Smooth muscle cell (in vitro differentiated cells): ENCODE measurements around the gene SHMT2. TPM values are rescaled to one million over a fixed set of nuclear protein-coding genes. Genes with fewer than 3 reads are reported as not detected.

ENCODE experiments used
- DNase-seq: peaks from one replicate; lab custom pipeline; 2025; ENCODE audit not compliant: unreplicated experiment; lab: John Stamatoyannopoulos, UW
- H2AFZ ChIP-seq: fragments of 200-600 bp; sonication (generic); 2 replicates; pipeline ENCODE4 v1.6.0; 2016; ENCODE audit warnings: antibody characterized with exemption, low read depth, mild to moderate bottlenecking
- H3F3A ChIP-seq: fragments of 200-600 bp; sonication (generic); 2 replicates; pipeline ENCODE4 v1.6.0; 2017; ENCODE audit warnings: antibody characterized with exemption, low read depth
- H3K27ac ChIP-seq: fragments of 200-600 bp; sonication (generic); 2 replicates; pipeline ENCODE4 v1.5.1; 2016; ENCODE audit warnings: low read depth, mild to moderate bottlenecking
- H3K27me3 ChIP-seq: fragments of 200-600 bp; sonication (generic); 2 replicates; pipeline ENCODE4 v1.6.1; 2016; ENCODE audit warnings: low read depth, mild to moderate bottlenecking
- H3K36me3 ChIP-seq: fragments of 200-600 bp; sonication (generic); 2 replicates; pipeline ENCODE4 v1.5.1; 2016; ENCODE audit warnings: low read depth
- H3K4me1 ChIP-seq: fragments of 200-600 bp; sonication (generic); 2 replicates; pipeline ENCODE4 v1.5.1; 2016; ENCODE audit warnings: low read depth
- H3K4me2 ChIP-seq: fragments of 200-600 bp; sonication (generic); 2 replicates; pipeline ENCODE4 v1.6.0; 2016; ENCODE audit warnings: mild to moderate bottlenecking
- H3K4me3 ChIP-seq: fragments of 200-600 bp; sonication (generic); 2 replicates; pipeline ENCODE4 v1.5.1; 2016; ENCODE audit warnings: mild to moderate bottlenecking
- H3K79me2 ChIP-seq: fragments of 200-600 bp; sonication (generic); 2 replicates; pipeline ENCODE4 v1.6.0; 2016; ENCODE audit warnings: low read depth, mild to moderate bottlenecking
- H3K9ac ChIP-seq: fragments of 200-600 bp; sonication (generic); 2 replicates; pipeline ENCODE4 v1.6.0; 2016; ENCODE audit warnings: low read depth
- H3K9me3 ChIP-seq: fragments of 200-600 bp; sonication (generic); replicated peaks from 2 replicates; pipeline ENCODE4 v1.5.1; 2016; ENCODE audit warnings: low read depth
- H4K20me1 ChIP-seq: fragments of 200-600 bp; sonication (generic); 2 replicates; pipeline ENCODE4 v1.6.0; 2016; ENCODE audit warnings: low read depth
- WGBS: methylation state at CpG from one replicate; pipeline ENCODE4 v1.1.7; 2016; ENCODE audit warnings: low lambda C conversion rate; 5-methylcytosine and 5-hydroxymethylcytosine counted together
- polyA plus RNA-seq: library from polyadenylated mRNA; unstranded; fragments of >200 nt; fragmentation: Nextera tagmentation; extraction: Ambion mirVana; gene quantifications from 2 replicates; pipeline ENCODE4 v1.2.1, GENCODE V29; 2016
- total RNA-seq: library from RNA; depleted of rRNA; stranded (reverse); fragments of >200 nt; gene quantifications from 2 replicates; pipeline ENCODE4 v1.2.3, GENCODE V29; 2014
- TF ChIP-seq, protein P1 (sequence below): fragments of 200-600 bp; sonication (generic); IDR thresholded peaks from 2 replicates; pipeline ENCODE4 v1.5.1; 2017; ENCODE audit warnings: borderline replicate concordance, mild to moderate bottlenecking, antibody characterized with exemption; ENCODE audit not compliant: insufficient read depth, poor library complexity, severe bottlenecking

SHMT2 gene
- total and polyA plus RNA-seq, 2 experiments from 2014 or later: 107 to 117 TPM

GRCh38 chr12:57234233-57234570 is 4.7 kb downstream of the SHMT2 start:
- H4K20me1 ChIP-seq: peaks cover 55% of the 10 kb centered on the region
- DNase-seq: no peak
- no peak overlapping the region for H3K27ac ChIP-seq
- H3K9me3 ChIP-seq: no peaks in the 10 kb centered on the region
- H2AFZ ChIP-seq: no peak overlapping the region
- H3K27me3 ChIP-seq: no peaks in the 10 kb centered on the region
- no peak overlapping the region for H3K4me2 ChIP-seq
- peaks cover 13% of the 10 kb centered on the region for H3K4me1 ChIP-seq
- no peak overlapping the region for H3K4me3 ChIP-seq
- 76% methylated on average over 3 of the region's 3 CpGs for WGBS
- H3F3A ChIP-seq: peaks cover 39% of the 10 kb centered on the region
- no peaks in the 10 kb centered on the region for H3K36me3 ChIP-seq
- H3K79me2 ChIP-seq: peaks cover 13% of the 10 kb centered on the region
- TF ChIP-seq, protein P1, sequence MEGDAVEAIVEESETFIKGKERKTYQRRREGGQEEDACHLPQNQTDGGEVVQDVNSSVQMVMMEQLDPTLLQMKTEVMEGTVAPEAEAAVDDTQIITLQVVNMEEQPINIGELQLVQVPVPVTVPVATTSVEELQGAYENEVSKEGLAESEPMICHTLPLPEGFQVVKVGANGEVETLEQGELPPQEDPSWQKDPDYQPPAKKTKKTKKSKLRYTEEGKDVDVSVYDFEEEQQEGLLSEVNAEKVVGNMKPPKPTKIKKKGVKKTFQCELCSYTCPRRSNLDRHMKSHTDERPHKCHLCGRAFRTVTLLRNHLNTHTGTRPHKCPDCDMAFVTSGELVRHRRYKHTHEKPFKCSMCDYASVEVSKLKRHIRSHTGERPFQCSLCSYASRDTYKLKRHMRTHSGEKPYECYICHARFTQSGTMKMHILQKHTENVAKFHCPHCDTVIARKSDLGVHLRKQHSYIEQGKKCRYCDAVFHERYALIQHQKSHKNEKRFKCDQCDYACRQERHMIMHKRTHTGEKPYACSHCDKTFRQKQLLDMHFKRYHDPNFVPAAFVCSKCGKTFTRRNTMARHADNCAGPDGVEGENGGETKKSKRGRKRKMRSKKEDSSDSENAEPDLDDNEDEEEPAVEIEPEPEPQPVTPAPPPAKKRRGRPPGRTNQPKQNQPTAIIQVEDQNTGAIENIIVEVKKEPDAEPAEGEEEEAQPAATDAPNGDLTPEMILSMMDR: no peak
- no peak overlapping the region for H3K9ac ChIP-seq

GRCh38 chr12:57234571-57235016 is 5.1 kb downstream of the SHMT2 start:
- H3K27ac ChIP-seq: no peak overlapping the region
- peaks cover 39% of the 10 kb centered on the region for H3F3A ChIP-seq
- no peak overlapping the region for H3K4me2 ChIP-seq
- H3K36me3 ChIP-seq: no peaks in the 10 kb centered on the region
- 92% methylated on average over 10 of the region's 10 CpGs for WGBS
- H3K27me3 ChIP-seq: no peaks in the 10 kb centered on the region
- peaks cover 13% of the 10 kb centered on the region for H3K79me2 ChIP-seq
- no peak overlapping the region for H3K9ac ChIP-seq
- no peak overlapping the region for H2AFZ ChIP-seq
- no peak overlapping the region for H3K4me3 ChIP-seq
- H3K9me3 ChIP-seq: no peaks in the 10 kb centered on the region
- TF ChIP-seq, protein P1: no peak
- DNase-seq: no peak
- peaks cover 16% of the 10 kb centered on the region for H3K4me1 ChIP-seq
- peaks cover 55% of the 10 kb centered on the region for H4K20me1 ChIP-seq

GRCh38 chr12:57235017-57235727 is 5.7 kb downstream of the SHMT2 start:
- Histone ChIP-seq H3K27me3 (no peaks in the 10 kb centered on the region), H3K9me3 (no peaks in the 10 kb centered on the region), H3K9ac (no peak overlapping the region), H2AFZ (no peak overlapping the region), H3K4me1 (peaks cover 19% of the 10 kb centered on the region), H3K36me3 (no peaks in the 10 kb centered on the region), H3K4me2 (no peak overlapping the region), H3K79me2 (peaks cover 13% of the 10 kb centered on the region), H4K20me1 (peaks cover 55% of the 10 kb centered on the region), H3K4me3 (no peak overlapping the region), H3K27ac (no peak overlapping the region), H3F3A (peaks cover 38% of the 10 kb centered on the region)
- WGBS: 60% methylated on average over 25 of the region's 26 CpGs
- TF ChIP-seq, protein P1: no peak
- DNase-seq: no peak

GRCh38 chr12:57235728-57236131 is 6.2 kb downstream of the SHMT2 start:
- WGBS: 80% methylated on average over 8 of the region's 8 CpGs
- Histone ChIP-seq H3K27me3 (no peaks in the 10 kb centered on the region), H3K27ac (no peak overlapping the region), H3K9me3 (no peaks in the 10 kb centered on the region), H3K4me1 (peaks cover 14% of the 10 kb centered on the region), H3K36me3 (no peaks in the 10 kb centered on the region), H2AFZ (no peak overlapping the region), H4K20me1 (peaks cover 52% of the 10 kb centered on the region), H3K4me3 (no peak overlapping the region), H3K79me2 (peaks cover 7% of the 10 kb centered on the region), H3K9ac (no peak overlapping the region), H3F3A (peaks cover 35% of the 10 kb centered on the region), H3K4me2 (peak overlapping the region; percentile 19)
- TF ChIP-seq, protein P1: no peak
- no peak for DNase-seq
